GM12801 (cell line): ENCODE data around the gene CD101.

Source experiments
- CTCF ChIP-seq: IDR thresholded peaks from one replicate; pipeline ENCODE4 v1.5.1; 2011; ENCODE audit warnings: control low read depth; ENCODE audit not compliant: insufficient read length; ENCODE audit errors: extremely low read depth

CD101 gene

GRCh38 chr1:117001254-117001927 lies at the start of gene CD101:
TSS of gene CD101 (plus strand) at chr1:117001760. CDS start at chr1:117001818, 58 bp downstream.
- TF ChIP-seq CTCF = no peak

GRCh38 chr1:116952738-116953275 lies 48.8 kb upstream of the CD101 start:
- no peak for TF ChIP-seq CTCF

GRCh38 chr1:116954440-116954839 lies 47.1 kb upstream of the CD101 start:
- TF ChIP-seq CTCF = no peak

GRCh38 chr1:116956378-116956777 lies 45.2 kb upstream of the CD101 start:
- no peak for TF ChIP-seq CTCF

GRCh38 chr1:116957646-116958045 lies 43.9 kb upstream of the CD101 start:
- TF ChIP-seq CTCF = no peak

GRCh38 chr1:116958110-116958509 lies 43.5 kb upstream of the CD101 start:
- no peak for TF ChIP-seq CTCF

GRCh38 chr1:116958977-116959376 lies 42.6 kb upstream of the CD101 start:
- TF ChIP-seq CTCF = no peak
